Testis (tissue), 3 donors: ENCODE measurements around the gene WDR91. TPM values are rescaled to one million over a fixed set of nuclear protein-coding genes. Genes with fewer than 3 reads are reported as not detected.

Experiments
- DNase-seq: peaks from one replicate; pipeline ENCODE4 v3.0.0-alpha.2; 2019
- H3K27ac ChIP-seq, 2 donors: fragments of 200-600 bp; sonication (generic); one replicate each; pipeline ENCODE4 v1.5.1; 2019
- H3K27me3 ChIP-seq: fragments of 200-600 bp; sonication (generic); one replicate; pipeline ENCODE4 v1.5.1; 2019
- H3K36me3 ChIP-seq: fragments of 200-600 bp; sonication (generic); one replicate; pipeline ENCODE4 v1.5.1; 2017; ENCODE audit warnings: low read depth; ENCODE audit errors: missing control alignments
- H3K4me1 ChIP-seq: fragments of 200-600 bp; sonication (generic); one replicate; pipeline ENCODE4 v1.5.1; 2019
- H3K4me3 ChIP-seq, 2 donors: fragments of 200-600 bp; sonication (generic); one replicate each; pipeline ENCODE4 v1.5.1; 2017 to 2019
- H3K9me3 ChIP-seq: fragments of 200-600 bp; sonication (generic); one replicate; pipeline ENCODE4 v1.5.1; 2017
- POLR2A ChIP-seq: fragments of 450-650 bp; IDR thresholded peaks from one replicate; pipeline ENCODE4 v1.6.1; 2017; ENCODE audit warnings: antibody characterized with exemption, mild to moderate bottlenecking, moderate library complexity
- WGBS, 2 donors: methylation state at CpG; one replicate each; pipeline ENCODE4 v1.1.5; 2018; 5-methylcytosine and 5-hydroxymethylcytosine counted together
- intact Hi-C: fragments of 100-400 bp; cut with DNase I; formaldehyde crosslinking; loops from one replicate; pipeline ENCODE4 v1.15.1; 2023; ENCODE audit warnings: low total_unique reads
- polyA plus RNA-seq: library from polyadenylated mRNA; stranded (reverse); fragments of 350-450 nt; fragmentation: Illumina TruSeq; extraction: RNeasy Lipid Tissue Mini Kit (QIAGEN cat#74804); gene quantifications from one replicate; pipeline ENCODE4 v1.2.3, GENCODE V29; 2014; ENCODE audit warnings: low read depth, low replicate concordance; ENCODE audit not compliant: insufficient read depth
- total RNA-seq, 2 donors: library from RNA; depleted of rRNA; stranded (reverse); fragments of >200 nt; gene quantifications; one replicate each; pipeline ENCODE4 v1.2.3, GENCODE V29; 2016
- TF ChIP-seq, protein P1 (sequence below), 3 experiments: fragments of 450-650 bp in 2 of 3; fragments of 200-600 bp in 1 of 3; sonication (generic) in 1 of 3; IDR thresholded peaks; one replicate each; pipeline ENCODE4 v1.5.1; 2016 to 2019; ENCODE audit warnings: antibody characterized with exemption in 3 of 3, mild to moderate bottlenecking in 2 of 3, moderate library complexity in 1 of 3

WDR91 gene
- total and polyA plus RNA-seq, 3 donors from 2014 or later: 23.8 to 46.6 (median 29.5) TPM

DNA sequence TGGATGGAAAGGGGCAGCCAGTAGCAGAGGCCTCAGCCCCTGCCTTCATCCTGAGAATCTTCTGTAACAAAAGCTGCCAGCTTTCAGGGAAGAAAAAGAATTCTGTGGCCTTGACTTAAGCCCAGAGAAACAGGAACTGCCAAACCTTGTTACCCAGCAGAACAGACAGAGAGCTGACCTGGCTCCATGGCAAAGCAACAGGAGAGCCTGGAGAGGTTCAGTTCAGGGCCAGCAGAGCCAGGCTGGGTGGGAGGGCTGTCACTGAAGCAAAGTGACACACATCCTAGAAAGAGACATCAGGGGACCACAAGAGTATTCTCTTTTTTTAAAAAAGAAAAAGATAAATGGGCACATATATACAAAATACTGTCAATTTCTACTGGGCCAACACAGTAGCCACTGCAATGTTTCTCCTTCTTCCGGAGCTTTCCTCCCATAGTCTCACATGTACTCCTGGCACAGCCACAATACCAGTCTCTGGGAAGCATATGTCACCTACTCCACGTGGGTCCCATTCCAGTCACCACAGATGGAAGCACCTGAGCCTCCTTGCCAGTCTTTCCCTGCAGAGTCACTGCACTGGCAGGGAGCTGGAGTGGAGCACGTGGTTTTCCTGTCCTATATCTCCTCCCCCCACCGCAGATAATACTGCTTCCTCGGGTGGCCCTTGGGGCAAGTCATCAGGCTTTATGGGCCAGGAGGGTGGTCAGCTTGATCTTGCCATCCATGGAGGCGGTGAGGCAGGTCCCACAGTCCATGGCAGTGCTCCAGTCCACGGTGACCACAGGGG is 25.7 kb downstream of the WDR91 start:
- Histone ChIP-seq H3K27me3 (no peaks in the 10 kb centered on the region), H3K36me3 (no peaks in the 10 kb centered on the region), H3K4me1 (peaks cover 15% of the 10 kb centered on the region), H3K4me3 (no peak overlapping the region), H3K27ac (no peak overlapping the region), H3K9me3 (no peaks in the 10 kb centered on the region)
- TF ChIP-seq POLR2A: no peak
- TF ChIP-seq, protein P1, sequence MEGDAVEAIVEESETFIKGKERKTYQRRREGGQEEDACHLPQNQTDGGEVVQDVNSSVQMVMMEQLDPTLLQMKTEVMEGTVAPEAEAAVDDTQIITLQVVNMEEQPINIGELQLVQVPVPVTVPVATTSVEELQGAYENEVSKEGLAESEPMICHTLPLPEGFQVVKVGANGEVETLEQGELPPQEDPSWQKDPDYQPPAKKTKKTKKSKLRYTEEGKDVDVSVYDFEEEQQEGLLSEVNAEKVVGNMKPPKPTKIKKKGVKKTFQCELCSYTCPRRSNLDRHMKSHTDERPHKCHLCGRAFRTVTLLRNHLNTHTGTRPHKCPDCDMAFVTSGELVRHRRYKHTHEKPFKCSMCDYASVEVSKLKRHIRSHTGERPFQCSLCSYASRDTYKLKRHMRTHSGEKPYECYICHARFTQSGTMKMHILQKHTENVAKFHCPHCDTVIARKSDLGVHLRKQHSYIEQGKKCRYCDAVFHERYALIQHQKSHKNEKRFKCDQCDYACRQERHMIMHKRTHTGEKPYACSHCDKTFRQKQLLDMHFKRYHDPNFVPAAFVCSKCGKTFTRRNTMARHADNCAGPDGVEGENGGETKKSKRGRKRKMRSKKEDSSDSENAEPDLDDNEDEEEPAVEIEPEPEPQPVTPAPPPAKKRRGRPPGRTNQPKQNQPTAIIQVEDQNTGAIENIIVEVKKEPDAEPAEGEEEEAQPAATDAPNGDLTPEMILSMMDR (IDR thresholded peaks at IDR 0.05): no peak
- 85 to 86% methylated on average over 5 to 7 of the region's 7 CpGs for WGBS, 2 donors
- DNase-seq: no peak
- intact Hi-C loops: no loop called here

DNA sequence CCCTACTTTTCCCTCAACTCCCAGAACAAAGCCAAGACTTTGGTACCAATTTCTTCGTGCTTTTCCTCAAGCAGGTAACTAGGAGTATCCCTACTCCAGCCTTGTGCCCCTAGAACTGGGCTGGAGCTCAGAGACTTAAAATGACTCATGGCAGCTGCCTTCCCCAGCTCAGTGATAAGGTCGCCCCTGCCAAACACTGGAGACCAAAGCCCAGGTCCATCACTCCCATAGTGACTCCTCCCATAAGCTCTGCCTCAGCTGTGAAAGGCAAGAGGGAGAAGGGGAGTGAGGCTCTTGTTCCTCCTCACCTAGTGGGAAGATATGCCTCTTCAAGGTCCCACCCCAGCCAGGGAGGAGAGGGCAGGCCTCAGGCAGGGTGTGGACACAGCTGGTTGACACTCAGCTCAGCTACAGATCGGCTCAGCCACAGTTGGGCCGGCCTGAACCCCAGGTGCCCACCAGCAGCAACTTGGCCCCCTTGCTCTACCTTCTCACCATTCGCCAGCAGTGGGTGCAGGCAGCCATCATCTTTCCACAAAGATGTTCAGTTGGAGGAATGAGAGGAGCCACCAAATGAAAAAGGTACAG is 27.0 kb downstream of the WDR91 start:
- Histone ChIP-seq H3K4me1 (peaks cover 2% of the 10 kb centered on the region), H3K27ac (no peak overlapping the region), H3K9me3 (no peaks in the 10 kb centered on the region), H3K27me3 (no peaks in the 10 kb centered on the region), H3K4me3 (no peak overlapping the region), H3K36me3 (no peaks in the 10 kb centered on the region)
- DNase-seq: no peak
- WGBS, 2 donors: 96 to 100% methylated on average over 5 of the region's 5 CpGs
- intact Hi-C loops: no loop called here
- TF ChIP-seq, protein P1 (IDR thresholded peaks at IDR 0.05): no peak
- no peak for TF ChIP-seq POLR2A

DNA sequence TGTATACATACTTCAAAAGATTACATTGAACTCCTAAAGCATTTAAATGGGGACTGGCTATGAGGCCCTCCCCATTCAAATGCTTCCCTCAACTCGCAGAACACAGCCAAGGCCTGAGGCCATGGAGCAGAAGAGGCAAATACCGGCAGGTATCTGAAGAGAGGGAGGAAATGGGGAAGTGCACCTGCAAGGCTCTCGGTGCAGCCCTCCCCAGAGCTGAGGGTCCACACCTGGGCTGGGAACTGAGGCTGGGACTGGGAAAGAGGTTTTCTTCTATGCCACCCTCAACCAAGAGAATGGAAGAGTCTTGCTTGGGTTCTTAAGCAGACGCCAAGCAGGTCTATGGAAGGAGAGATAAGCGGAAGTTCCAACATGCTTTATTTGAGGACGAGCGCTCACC is 27.8 kb downstream of the WDR91 start:
- no peaks in the 10 kb centered on the region for H3K27me3 ChIP-seq
- H3K9me3 ChIP-seq: no peaks in the 10 kb centered on the region
- no peak overlapping the region for H3K27ac ChIP-seq
- intact Hi-C loops: no loop called here
- no peak for TF ChIP-seq POLR2A
- TF ChIP-seq, protein P1 (IDR thresholded peaks at IDR 0.05): no peak
- no peaks in the 10 kb centered on the region for H3K36me3 ChIP-seq
- no peaks in the 10 kb centered on the region for H3K4me1 ChIP-seq
- WGBS, 2 donors: 95 to 100% methylated on average over 7 of the region's 7 CpGs
- no peak overlapping the region for H3K4me3 ChIP-seq
- DNase-seq: no peak

DNA sequence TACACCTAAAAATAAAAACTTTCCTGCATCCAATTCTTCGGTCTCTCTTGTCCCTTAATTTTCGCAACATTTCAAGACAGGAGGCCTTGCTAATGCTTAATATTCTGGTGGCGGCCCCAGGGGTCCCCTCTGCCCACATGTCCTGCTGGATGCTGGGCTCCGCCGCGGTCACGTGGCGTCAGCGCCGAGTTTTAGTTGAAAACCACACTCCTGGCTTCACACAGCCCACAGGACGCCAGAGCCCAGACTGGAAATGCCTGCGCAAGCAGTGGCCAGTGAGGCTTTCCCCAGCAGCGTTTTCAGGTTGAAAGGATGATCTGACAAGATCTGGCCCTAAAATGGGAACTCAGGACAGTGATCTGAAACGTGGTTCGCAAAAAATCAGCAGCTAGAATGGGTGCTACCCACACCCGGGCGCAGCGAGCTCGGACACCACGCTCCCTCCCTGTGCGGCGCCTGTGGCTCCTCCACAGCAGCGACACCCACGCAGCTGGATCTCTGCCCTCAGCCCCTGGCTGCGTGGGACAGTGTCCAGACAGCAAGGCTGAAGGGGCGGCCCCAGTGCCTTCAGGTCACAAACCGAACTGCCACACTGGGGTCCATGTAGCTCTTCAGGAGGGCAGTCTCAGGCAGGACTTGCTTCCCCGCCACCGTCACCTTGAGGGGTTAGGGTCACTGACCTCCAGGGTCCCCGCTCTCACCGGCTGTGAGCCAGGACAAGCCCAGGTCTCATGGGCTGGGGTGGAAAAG is 29.2 kb downstream of the WDR91 start:
- no peaks in the 10 kb centered on the region for H3K27me3 ChIP-seq
- TF ChIP-seq, protein P1 (IDR thresholded peaks at IDR 0.05): no peak
- TF ChIP-seq POLR2A: no peak
- H3K27ac ChIP-seq: no peak overlapping the region
- H3K4me1 ChIP-seq: no peaks in the 10 kb centered on the region
- no peaks in the 10 kb centered on the region for H3K36me3 ChIP-seq
- no peaks in the 10 kb centered on the region for H3K9me3 ChIP-seq
- DNase-seq: no peak
- intact Hi-C loops: no loop called here
- 95 to 98% methylated on average over 30 to 31 of the region's 31 CpGs for WGBS, 2 donors
- H3K4me3 ChIP-seq: no peak overlapping the region
